Activated T-cell treated with anti-CD3 and anti-CD28 coated beads, Interleukin-2, amount 50 U/mL, for 72 hours (primary cell): ENCODE measurements around the gene OSTM1. TPM values are rescaled to one million over a fixed set of nuclear protein-coding genes. Genes with fewer than 3 reads are reported as not detected.
A peak's percentile ranks its signal among the peaks of the same experiment; 100 is the strongest.

ENCODE experiments used
- ATAC-seq, 2 donors: fragments of 150-1000 bp; cut with Tn5 transposase; replicated peaks in 1 of 2; 2 replicates each; pipeline ENCODE4 v1.10.0; 2021; ENCODE audit warnings: moderate library complexity in 2 of 2, mild to moderate bottlenecking in 1 of 2
- DNase-seq, 2 donors: peaks; one replicate each; pipeline ENCODE4 v3.0.0; 2021 to 2022; ENCODE audit warnings: mixed read lengths in 1 of 2
- H3K27ac Mint-ChIP-seq: one replicate; pipeline ENCODE4 v1.8.0; 2022; ENCODE audit warnings: mild to moderate bottlenecking, moderate library complexity, mixed read lengths
- H3K27me3 Mint-ChIP-seq: one replicate; pipeline ENCODE4 v1.8.0; 2022; ENCODE audit warnings: low read depth, mixed read lengths
- H3K36me3 Mint-ChIP-seq, 2 donors: one replicate each; pipeline ENCODE4 v1.8.0; 2022; ENCODE audit warnings: mixed read lengths in 2 of 2, mild to moderate bottlenecking in 1 of 2; ENCODE audit not compliant: insufficient read depth in 2 of 2
- H3K4me1 Mint-ChIP-seq: one replicate; pipeline ENCODE4 v1.8.0; 2022; ENCODE audit warnings: low read depth, mixed read lengths
- H3K4me3 Mint-ChIP-seq, 2 donors: one replicate each; pipeline ENCODE4 v1.8.0; 2022; ENCODE audit warnings: mild to moderate bottlenecking in 2 of 2, mixed read lengths in 2 of 2, moderate library complexity in 2 of 2
- H3K9me3 Mint-ChIP-seq, 2 donors: one replicate each; pipeline ENCODE4 v1.8.0; 2022; ENCODE audit warnings: mixed read lengths in 2 of 2
- total RNA-seq, 2 donors: library from RNA; stranded (reverse); gene quantifications; one replicate each; pipeline ENCODE4 v1.2.3, GENCODE V29; 2022

Gene OSTM1
- total RNA-seq, 2 donors from 2014 or later, result 13.0 to 19.6 TPM

DNA sequence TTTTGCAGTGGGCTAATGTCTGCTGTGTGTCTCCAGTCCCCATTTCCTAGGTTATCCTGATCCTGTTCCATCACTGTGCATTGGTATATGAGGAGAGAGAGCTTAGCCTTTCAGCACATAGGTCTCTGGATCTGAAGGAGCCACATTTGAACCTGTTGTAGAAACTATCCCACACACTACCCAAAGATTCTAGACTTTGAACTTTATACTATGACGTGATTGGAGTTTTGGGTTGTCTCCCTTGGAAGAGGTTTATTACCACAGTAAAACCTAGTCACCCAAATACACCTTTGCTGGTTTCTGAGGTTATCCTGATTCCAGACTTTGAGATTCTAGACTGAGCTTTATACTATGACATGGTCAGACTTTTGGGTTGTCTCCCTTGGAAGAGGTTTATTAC, 8.0 kb upstream of the OSTM1 start:
- ATAC-seq (no peak), DNase-seq (no peak)
- no peak overlapping the region for H3K4me3 Mint-ChIP-seq
- peaks cover 14% of the 10 kb centered on the region for H3K27me3 Mint-ChIP-seq
- no peaks in the 10 kb centered on the region for H3K36me3 Mint-ChIP-seq
- H3K27ac Mint-ChIP-seq, result no peak overlapping the region
- no peaks in the 10 kb centered on the region for H3K9me3 Mint-ChIP-seq
- no peaks in the 10 kb centered on the region for H3K4me1 Mint-ChIP-seq

DNA sequence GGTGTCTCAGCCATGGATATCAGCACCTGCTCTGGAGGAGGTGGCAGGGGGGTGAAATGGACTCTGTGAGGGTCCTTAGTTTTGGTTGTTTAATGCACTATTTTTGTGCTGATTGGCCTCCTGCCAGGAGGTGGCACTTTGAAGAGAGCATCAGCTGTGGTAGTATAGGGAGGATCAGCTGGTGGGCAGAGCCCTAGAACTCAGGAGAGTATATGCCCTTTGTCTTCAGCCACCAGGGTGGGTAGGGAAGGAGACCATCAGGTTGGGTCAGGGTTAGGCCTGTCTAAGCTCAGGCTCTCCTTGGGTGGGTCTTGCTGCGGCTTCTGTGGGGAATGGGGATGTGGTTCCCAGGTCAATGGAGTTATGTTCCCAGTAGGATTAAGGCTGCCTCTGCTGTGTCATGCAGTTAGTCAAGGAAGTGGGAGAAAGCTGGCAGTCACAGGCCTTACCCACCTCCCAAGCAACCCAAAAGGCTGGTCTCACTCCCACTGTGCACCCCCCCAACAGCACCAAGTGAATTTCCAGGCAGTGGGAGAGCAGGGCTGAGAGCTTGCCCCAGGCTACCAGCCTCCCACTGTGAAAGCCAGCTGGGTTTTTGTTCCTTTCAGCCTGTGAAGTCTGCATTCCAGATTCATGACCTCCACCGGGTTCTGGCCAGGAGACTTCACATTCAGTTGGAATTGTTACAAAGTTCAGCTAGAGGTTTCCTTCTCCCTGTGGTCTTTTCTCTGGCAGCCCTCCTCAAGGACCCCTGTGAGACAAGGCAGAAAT, 5.7 kb upstream of the OSTM1 start:
- Mint-ChIP-seq H3K27me3 (peaks cover 14% of the 10 kb centered on the region), H3K9me3 (no peaks in the 10 kb centered on the region), H3K27ac (no peak overlapping the region), H3K4me1 (peaks cover 17% of the 10 kb centered on the region), H3K4me3 (no peak overlapping the region), H3K36me3 (no peaks in the 10 kb centered on the region)
- no peak for DNase-seq
- ATAC-seq, result no peak

DNA sequence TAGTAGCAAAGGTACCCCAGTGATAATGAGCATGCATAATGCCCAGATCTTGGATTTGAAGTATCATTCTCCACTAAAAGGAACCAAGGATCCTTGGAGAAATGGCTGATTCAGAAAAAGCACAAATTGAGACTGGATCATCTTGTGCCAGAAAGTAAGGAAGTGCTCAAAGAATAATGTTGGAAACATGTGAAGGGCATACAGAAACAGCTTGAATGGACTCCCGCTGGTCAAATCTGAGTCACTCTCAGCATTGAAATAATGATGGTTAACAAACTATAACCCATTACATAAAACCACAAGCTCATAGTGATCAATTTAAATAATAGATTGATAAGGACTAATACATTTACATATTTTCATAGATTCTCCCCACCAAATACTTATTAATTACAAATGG, 3.6 kb upstream of the OSTM1 start:
- peaks cover 14% of the 10 kb centered on the region for H3K27me3 Mint-ChIP-seq
- no peak overlapping the region for H3K27ac Mint-ChIP-seq
- no peak overlapping the region for H3K4me3 Mint-ChIP-seq
- no peak for DNase-seq
- H3K4me1 Mint-ChIP-seq, result peaks cover 29% of the 10 kb centered on the region
- ATAC-seq, result no peak
- no peaks in the 10 kb centered on the region for H3K36me3 Mint-ChIP-seq
- no peaks in the 10 kb centered on the region for H3K9me3 Mint-ChIP-seq

DNA sequence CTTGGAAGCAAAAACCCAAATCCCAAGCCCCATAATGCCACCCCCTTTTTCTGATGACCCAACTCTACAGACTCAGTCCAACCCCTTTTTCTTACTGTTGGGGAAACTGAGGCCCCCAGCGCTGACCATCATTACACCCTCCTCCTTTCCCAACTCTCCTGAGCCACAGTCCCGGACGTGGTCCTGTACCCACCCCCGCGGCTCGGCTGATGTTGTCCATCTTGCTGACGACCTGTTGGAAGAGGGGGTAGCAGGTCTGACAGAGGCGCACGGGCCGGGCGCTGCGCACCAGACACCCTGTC, 533 bp downstream of the OSTM1 start:
- peak overlapping the region; percentile 84 to 93 for H3K4me3 Mint-ChIP-seq

DNA sequence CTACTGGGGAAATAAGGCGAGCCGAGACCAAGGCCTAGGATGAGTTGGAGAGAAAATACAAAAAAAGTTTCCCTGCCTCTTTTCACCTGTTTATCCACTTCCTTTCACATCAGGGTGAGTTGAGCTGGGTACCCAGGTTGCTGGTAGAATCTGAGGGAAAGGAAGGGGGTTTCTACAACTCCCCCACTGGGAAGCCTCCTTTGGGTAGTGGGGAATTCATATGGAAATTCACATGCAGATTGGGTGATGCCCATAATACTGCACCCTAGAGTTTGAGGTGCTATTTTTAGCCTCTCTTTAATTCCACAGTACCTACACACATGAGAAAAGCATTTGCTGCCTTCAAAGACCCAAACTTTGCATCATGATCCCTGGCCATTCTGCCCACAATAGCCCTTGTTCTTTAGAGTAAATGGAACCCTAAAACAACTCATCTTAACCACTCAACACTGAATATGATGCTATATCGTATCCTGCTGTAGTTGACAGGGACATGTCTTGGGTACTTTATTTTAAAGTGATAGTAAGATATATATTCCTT, 2.7 kb downstream of the OSTM1 start:
- H3K9me3 Mint-ChIP-seq, result no peaks in the 10 kb centered on the region
- no peaks in the 10 kb centered on the region for H3K36me3 Mint-ChIP-seq
- no peak overlapping the region for H3K4me3 Mint-ChIP-seq
- H3K27me3 Mint-ChIP-seq, result no peaks in the 10 kb centered on the region
- no peak overlapping the region for H3K27ac Mint-ChIP-seq
- peaks cover 31% of the 10 kb centered on the region for H3K4me1 Mint-ChIP-seq
- DNase-seq (no peak), ATAC-seq (no peak)

More for the DNA sequence above, 533 bp downstream of the OSTM1 start:
- ATAC-seq, result peak; percentile 41 to 43
- DNase-seq, result no peak
- Mint-ChIP-seq H3K36me3 (no peaks in the 10 kb centered on the region), H3K27ac (peak overlapping the region; percentile 9), H3K4me1 (peaks cover 33% of the 10 kb centered on the region), H3K27me3 (no peaks in the 10 kb centered on the region), H3K9me3 (no peaks in the 10 kb centered on the region)

DNA sequence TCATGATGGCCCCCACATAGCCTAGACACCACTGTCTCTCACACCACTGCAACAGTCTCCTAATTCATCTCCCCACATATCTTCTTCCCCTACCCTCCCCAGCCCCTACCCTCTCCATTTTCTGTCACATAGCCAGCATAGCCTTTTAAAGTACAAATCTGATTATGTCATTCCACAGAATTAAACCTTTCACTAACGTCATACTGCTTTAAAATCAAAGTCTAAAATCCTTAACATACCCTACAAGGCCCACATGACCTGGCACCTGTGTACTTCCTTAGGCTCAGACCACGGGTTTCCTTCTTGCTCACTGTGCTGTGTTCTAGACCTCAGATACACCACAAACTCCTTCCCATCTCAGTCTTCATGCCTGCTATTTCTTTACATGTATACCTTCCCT, 5.9 kb downstream of the OSTM1 start:
- H3K36me3 Mint-ChIP-seq, result no peaks in the 10 kb centered on the region
- H3K4me1 Mint-ChIP-seq, result peaks cover 8% of the 10 kb centered on the region

DNA sequence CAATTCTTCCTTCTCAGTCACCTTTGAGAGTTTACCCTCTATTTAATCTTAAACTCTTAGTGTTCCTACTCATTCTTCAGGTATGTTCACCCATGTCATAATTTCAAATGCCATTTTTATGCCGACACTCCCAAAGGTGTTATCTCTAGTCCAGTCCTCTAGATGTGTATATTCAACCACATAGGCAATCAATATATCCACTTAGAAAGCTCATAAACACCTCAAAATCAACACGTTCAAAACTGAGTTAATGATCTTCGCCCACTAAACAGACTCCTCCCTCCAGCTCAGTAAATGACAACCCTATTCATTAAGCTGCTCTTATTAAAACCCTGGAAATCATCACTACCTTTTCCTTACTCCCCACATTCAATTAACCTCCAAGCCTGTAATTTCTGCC, 6.4 kb downstream of the OSTM1 start:
- Mint-ChIP-seq H3K9me3 (no peaks in the 10 kb centered on the region), H3K27me3 (no peaks in the 10 kb centered on the region), H3K4me3 (no peak overlapping the region), H3K27ac (no peak overlapping the region), H3K4me1 (peaks cover 3% of the 10 kb centered on the region), H3K36me3 (no peaks in the 10 kb centered on the region)
- DNase-seq (no peak), ATAC-seq (no peak)

More for the DNA sequence above, 5.9 kb downstream of the OSTM1 start:
- no peaks in the 10 kb centered on the region for H3K27me3 Mint-ChIP-seq
- no peak overlapping the region for H3K4me3 Mint-ChIP-seq
- ATAC-seq (peak; percentile 99), DNase-seq (peak; percentile 63 to 66)
- H3K9me3 Mint-ChIP-seq, result no peaks in the 10 kb centered on the region
- no peak overlapping the region for H3K27ac Mint-ChIP-seq

DNA sequence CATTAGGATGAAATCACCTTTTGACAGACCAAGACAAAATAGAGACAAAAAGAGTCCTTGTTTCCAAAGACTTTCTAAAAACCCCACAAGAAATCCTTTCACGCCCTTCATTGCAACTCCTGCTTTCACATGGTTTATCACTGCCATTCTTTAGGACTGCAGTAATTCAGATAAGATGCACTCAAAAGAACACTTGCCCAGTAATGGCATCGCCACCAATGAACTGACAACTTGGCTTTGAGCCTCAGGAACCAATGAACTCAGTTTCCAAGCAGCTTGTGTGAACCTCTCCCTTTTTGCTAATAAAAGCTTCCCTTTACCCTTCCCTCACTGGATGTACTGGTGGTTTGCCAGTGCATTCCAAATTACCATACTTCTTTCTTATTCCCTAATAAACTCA, 21.8 kb downstream of the OSTM1 start:
- no peak for DNase-seq
- ATAC-seq, result no peak
- Mint-ChIP-seq H3K4me3 (no peak overlapping the region), H3K36me3 (peaks cover 0 to 2% of the 10 kb centered on the region in 2 donors), H3K27me3 (no peaks in the 10 kb centered on the region), H3K9me3 (no peaks in the 10 kb centered on the region), H3K4me1 (no peaks in the 10 kb centered on the region), H3K27ac (no peak overlapping the region)

DNA sequence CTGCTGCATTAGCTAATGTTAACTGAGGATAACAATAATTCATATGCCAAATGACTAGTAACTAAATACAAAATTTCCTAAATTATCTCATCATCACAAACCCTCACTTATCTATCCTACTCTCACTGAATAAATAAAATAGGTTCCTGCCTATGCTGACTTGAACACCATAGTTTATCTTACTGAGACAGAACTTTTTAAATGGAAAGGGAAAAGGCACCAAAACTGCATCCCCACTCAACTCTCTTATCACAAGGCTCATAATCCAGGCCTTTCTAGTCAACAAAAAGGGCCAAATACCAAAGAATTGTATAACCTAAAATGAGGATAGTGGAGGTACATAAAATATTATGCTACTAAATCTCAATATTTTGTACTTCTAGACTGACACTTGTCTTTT, 23.1 kb downstream of the OSTM1 start:
- H3K4me1 Mint-ChIP-seq, result no peaks in the 10 kb centered on the region
- ATAC-seq (no peak), DNase-seq (no peak)
- no peak overlapping the region for H3K27ac Mint-ChIP-seq
- H3K4me3 Mint-ChIP-seq, result no peak overlapping the region
- H3K36me3 Mint-ChIP-seq, result peaks cover 3% of the 10 kb centered on the region in 2 donors
- H3K27me3 Mint-ChIP-seq, result no peaks in the 10 kb centered on the region
- H3K9me3 Mint-ChIP-seq, result no peaks in the 10 kb centered on the region

DNA sequence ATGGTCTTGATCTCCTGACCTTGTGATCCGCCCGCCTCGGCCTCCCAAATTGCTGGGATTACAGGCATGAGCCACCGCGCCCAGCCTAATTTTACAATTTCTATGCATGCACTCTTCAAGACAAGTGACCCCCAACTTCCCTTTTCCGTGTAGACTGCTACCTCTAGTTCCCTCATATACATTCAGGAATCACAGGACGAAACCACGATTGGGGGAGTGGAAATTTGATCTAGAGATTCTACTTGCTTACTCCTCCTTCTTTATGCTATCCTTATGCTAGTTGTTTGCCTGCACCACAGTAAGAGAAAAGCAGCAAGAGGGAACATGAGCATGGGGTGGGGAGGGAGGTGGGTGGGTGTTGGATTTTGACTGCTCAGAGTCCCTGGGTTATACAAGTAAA, 34.9 kb downstream of the OSTM1 start:
- DNase-seq (no peak), ATAC-seq (no peak)
- Mint-ChIP-seq H3K4me1 (no peaks in the 10 kb centered on the region), H3K4me3 (no peak overlapping the region), H3K27ac (no peak overlapping the region), H3K36me3 (no peaks in the 10 kb centered on the region), H3K9me3 (no peaks in the 10 kb centered on the region), H3K27me3 (no peaks in the 10 kb centered on the region)

DNA sequence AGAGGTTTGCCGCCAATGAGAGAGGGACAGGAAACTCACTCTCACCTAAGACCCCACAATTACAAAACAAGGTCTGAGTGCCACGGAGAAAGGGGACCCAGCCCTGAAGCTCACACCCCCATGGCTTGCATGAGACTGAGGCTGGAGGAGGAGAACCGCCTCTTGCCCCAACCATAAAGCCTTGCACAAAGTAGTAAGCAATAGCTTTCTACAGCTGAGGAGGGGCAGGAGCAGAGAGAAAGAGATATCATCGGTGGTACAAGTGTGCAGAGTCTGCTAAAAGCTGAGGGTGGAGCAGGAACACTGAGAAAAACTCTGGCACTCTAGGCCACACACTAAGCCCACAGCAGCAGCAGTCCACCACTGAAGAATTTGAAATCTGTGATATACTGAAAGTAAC, 37.7 kb downstream of the OSTM1 start:
- ATAC-seq, result no peak
- Mint-ChIP-seq H3K27ac (no peak overlapping the region), H3K4me3 (no peak overlapping the region), H3K9me3 (no peaks in the 10 kb centered on the region), H3K36me3 (no peaks in the 10 kb centered on the region), H3K4me1 (no peaks in the 10 kb centered on the region), H3K27me3 (no peaks in the 10 kb centered on the region)
- no peak for DNase-seq

DNA sequence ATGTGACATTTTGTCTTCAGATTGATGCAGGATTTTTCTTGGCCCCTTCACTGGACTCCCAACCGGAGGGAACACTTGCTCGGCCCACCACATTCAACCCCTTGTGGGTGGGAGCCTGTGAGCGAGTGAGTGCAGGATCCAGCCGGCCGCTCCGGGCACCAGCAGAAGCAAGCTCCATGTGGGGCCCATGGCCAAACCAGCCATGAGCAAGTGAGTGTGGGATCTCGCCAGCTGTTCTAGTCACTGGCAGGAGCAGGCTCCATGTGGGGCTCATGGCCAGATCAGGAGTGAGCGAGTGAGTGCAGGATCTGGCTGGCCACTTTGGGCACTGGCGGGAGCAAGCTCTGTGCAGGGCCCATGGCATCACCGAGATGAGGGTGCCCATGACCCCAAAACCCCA, 42.6 kb downstream of the OSTM1 start:
- Mint-ChIP-seq H3K27ac (no peak overlapping the region), H3K4me3 (no peak overlapping the region)

DNA sequence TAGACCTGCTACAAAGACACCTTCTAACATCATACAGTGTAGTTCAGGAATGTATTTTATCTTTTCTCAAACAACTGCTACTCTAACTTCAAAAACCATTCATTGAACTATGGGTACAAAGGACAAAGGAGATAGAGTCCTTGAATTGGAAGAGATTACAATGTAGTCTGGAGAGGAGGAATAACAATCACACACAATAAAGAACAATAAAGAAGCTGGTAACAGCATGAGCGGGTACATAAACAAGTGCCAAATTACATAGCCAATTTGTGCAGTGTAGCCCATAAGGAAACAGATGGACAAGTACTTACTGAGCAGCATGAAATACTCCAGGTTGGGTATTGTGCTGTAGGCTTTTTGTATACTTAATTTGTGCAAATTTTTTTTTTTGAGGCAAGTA, 44.3 kb downstream of the OSTM1 start:
- H3K4me1 Mint-ChIP-seq, result no peaks in the 10 kb centered on the region
- ATAC-seq, result no peak

More for the DNA sequence above, 42.6 kb downstream of the OSTM1 start:
- no peak for ATAC-seq
- Mint-ChIP-seq H3K27me3 (no peaks in the 10 kb centered on the region), H3K4me1 (no peaks in the 10 kb centered on the region), H3K36me3 (no peaks in the 10 kb centered on the region), H3K9me3 (no peaks in the 10 kb centered on the region)
- DNase-seq, result no peak

More for the DNA sequence above, 44.3 kb downstream of the OSTM1 start:
- no peaks in the 10 kb centered on the region for H3K36me3 Mint-ChIP-seq
- no peaks in the 10 kb centered on the region for H3K27me3 Mint-ChIP-seq
- no peaks in the 10 kb centered on the region for H3K9me3 Mint-ChIP-seq
- H3K27ac Mint-ChIP-seq, result no peak overlapping the region
- no peak for DNase-seq
- H3K4me3 Mint-ChIP-seq, result no peak overlapping the region
